Esophagus squamous epithelium (tissue), 5 donors: ENCODE measurements around the gene LRRC74A. TPM values are rescaled to one million over a fixed set of nuclear protein-coding genes. Genes with fewer than 3 reads are reported as not detected.
"Not testable (repeated sequence)": the region's sequence is repeated elsewhere in the genome, so short reads cannot be mapped to it uniquely, and the experiment has no call there.

Experiments used
- DNase-seq: peaks from one replicate; lab custom pipeline; 2025; lab: John Stamatoyannopoulos, UW
- H3K27ac ChIP-seq, 4 donors: fragments of 200-600 bp; sonication (generic); one replicate each; pipeline ENCODE4 v1.5.1; 2016 to 2019; ENCODE audit warnings: mild to moderate bottlenecking in 1 of 4
- H3K27me3 ChIP-seq, 4 donors: fragments of 200-600 bp; sonication (generic); 1 replicate in 3 of 4; 2 replicates in 1 of 4; pipeline versions ENCODE4 v1.5.1 to v1.6.0; 2017 to 2021; ENCODE audit warnings: antibody characterized with exemption in 1 of 4
- H3K36me3 ChIP-seq, 3 donors: fragments of 200-600 bp; sonication (generic); one replicate each; pipeline ENCODE4 v1.5.1; 2016 to 2019
- H3K4me1 ChIP-seq, 3 donors: fragments of 200-600 bp; sonication (generic); one replicate each; pipeline ENCODE4 v1.5.1; 2017 to 2019
- H3K4me3 ChIP-seq, 4 donors: fragments of 200-600 bp; sonication (generic); 1 replicate in 3 of 4; 2 replicates in 1 of 4; pipeline ENCODE4 v1.5.1; 2016 to 2019; ENCODE audit warnings: mild to moderate bottlenecking in 2 of 4, moderate library complexity in 1 of 4
- H3K9me3 ChIP-seq, 3 donors: fragments of 200-600 bp; sonication (generic); one replicate each; pipeline ENCODE4 v1.5.1; 2016 to 2019
- POLR2A ChIP-seq, 4 donors: fragments of 450-650 bp; IDR thresholded peaks; one replicate each; pipeline ENCODE4 v1.6.1; 2017; ENCODE audit warnings: antibody characterized with exemption in 4 of 4, mild to moderate bottlenecking in 4 of 4, moderate library complexity in 3 of 4
- WGBS, 2 donors: methylation state at CpG; one replicate each; pipeline ENCODE4 v1.1.5; 2018; 5-methylcytosine and 5-hydroxymethylcytosine counted together
- intact Hi-C: fragments of 100-400 bp; cut with DNase I; formaldehyde crosslinking; loops from one replicate; pipeline ENCODE4 v1.15.0; 2022
- total RNA-seq, 4 donors: library from RNA; depleted of rRNA; stranded (reverse); fragments of >200 nt; gene quantifications; one replicate each; pipeline ENCODE4 v1.1.0, GENCODE V29; 2016
- TF ChIP-seq, protein P1 (sequence below), 6 experiments: fragments of 450-650 bp in 4 of 6; fragments of 200-600 bp in 2 of 6; sonication (generic) in 2 of 6; IDR thresholded peaks; one replicate each; pipeline ENCODE4 v1.5.1; 2016 to 2019; ENCODE audit warnings: antibody characterized with exemption in 6 of 6, mild to moderate bottlenecking in 4 of 6, moderate library complexity in 4 of 6
- donor health status: DM: yes; HTN: yes; CAD: no.

LRRC74A gene
- total RNA-seq, 4 donors from 2014 or later: not detected

DNA sequence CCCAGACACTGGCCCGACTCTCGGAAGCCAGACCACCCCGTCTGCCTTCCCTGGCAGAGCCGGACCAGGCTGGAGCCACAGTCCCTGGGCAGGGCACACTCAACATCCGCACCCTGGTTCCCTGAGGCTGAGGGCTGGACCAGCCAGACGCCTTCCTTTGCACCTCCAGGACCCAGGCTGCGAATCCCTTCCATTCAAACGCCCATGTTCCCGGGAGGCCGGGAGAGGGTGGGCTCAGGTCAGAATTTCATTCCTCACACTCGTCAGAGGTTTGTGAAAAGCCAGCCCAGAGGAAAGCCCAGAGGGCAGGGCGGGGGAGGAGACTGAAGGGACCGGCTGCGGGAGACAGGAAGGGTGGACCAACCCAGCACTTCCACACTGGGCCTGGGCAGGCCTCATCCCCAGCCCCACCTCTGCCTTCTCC, 58.7 kb downstream of the LRRC74A start:
- DNase-seq: no peak
- peak overlapping the region; percentile 19 to 78 (median 52) for H3K27ac ChIP-seq
- intact Hi-C loops: no loop called here

DNA sequence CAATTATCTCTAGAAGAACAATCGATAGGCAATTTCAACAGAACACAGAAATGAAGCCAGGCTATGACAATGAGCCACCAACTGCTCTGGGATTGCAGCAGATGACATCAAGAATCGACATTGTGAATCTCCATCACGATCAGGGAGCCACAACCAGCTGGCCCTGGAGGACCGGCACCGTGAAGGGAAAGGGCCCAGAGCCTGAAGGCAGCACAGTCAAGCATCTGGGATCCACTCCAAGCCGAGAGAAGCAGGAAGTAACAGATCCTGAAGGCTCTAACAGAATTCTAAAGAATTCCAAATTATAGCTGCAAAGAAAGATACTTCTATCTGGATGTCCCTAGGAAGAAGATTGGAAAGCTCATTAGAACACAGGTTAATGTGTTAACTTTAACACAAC, 61.0 kb downstream of the LRRC74A start:
- Histone ChIP-seq H3K36me3 (no peaks in the 10 kb centered on the region), H3K9me3 (peaks cover 0 to 5% (median under 1%) of the 10 kb centered on the region in 3 donors), H3K4me1 (peaks cover 0 to 33% (median 0%) of the 10 kb centered on the region in 3 donors), H3K4me3 (no peak overlapping the region), H3K27ac (no peak overlapping the region), H3K27me3 (no peaks in the 10 kb centered on the region)
- 24 to 38% methylated on average over 6 of the region's 6 CpGs for WGBS, 2 donors
- TF ChIP-seq POLR2A (IDR thresholded peaks at IDR 0.05): no peak
- TF ChIP-seq, protein P1, sequence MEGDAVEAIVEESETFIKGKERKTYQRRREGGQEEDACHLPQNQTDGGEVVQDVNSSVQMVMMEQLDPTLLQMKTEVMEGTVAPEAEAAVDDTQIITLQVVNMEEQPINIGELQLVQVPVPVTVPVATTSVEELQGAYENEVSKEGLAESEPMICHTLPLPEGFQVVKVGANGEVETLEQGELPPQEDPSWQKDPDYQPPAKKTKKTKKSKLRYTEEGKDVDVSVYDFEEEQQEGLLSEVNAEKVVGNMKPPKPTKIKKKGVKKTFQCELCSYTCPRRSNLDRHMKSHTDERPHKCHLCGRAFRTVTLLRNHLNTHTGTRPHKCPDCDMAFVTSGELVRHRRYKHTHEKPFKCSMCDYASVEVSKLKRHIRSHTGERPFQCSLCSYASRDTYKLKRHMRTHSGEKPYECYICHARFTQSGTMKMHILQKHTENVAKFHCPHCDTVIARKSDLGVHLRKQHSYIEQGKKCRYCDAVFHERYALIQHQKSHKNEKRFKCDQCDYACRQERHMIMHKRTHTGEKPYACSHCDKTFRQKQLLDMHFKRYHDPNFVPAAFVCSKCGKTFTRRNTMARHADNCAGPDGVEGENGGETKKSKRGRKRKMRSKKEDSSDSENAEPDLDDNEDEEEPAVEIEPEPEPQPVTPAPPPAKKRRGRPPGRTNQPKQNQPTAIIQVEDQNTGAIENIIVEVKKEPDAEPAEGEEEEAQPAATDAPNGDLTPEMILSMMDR (IDR thresholded peaks at IDR 0.05): no peak
- DNase-seq: no peak
- intact Hi-C loops: no loop called here

More for the DNA sequence above, 58.7 kb downstream of the LRRC74A start:
- Histone ChIP-seq H3K9me3 (no peaks in the 10 kb centered on the region), H3K4me1 (peaks cover 0 to 33% (median 0%) of the 10 kb centered on the region in 3 donors), H3K4me3 (no peak overlapping the region), H3K36me3 (no peaks in the 10 kb centered on the region), H3K27me3 (no peaks in the 10 kb centered on the region)
- 52 to 85% methylated on average over 3 to 9 of the region's 14 CpGs for WGBS, 2 donors
- TF ChIP-seq POLR2A (IDR thresholded peaks at IDR 0.05): no peak
- TF ChIP-seq, protein P1 (IDR thresholded peaks at IDR 0.05): no peak

DNA sequence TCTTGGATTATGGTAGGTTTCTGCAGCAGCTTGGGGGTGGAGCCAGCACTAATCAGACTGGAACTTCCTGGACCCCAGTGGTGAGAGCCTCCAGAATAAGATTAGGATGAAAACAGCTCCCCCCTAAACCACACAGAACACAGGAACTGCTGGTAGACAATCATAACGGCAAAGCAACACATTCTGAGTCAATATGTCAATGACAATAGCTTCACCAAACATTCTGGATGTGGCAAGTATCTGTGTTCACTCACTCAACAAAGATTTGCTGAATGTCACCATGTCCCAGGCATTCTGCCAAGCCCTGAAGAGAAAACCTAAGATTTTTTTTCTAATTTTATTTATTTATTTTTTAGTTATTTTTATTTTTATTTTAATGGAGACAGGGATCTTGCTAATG, 65.2 kb downstream of the LRRC74A start:
- Histone ChIP-seq H3K4me1 (peaks cover 0 to 4% (median 0%) of the 10 kb centered on the region in 3 donors), H3K9me3 (peaks cover 0 to 8% (median 6%) of the 10 kb centered on the region in 3 donors), H3K27me3 (no peaks in the 10 kb centered on the region), H3K4me3 (no peak overlapping the region), H3K36me3 (no peaks in the 10 kb centered on the region), H3K27ac (no peak overlapping the region)
- TF ChIP-seq, protein P1 (IDR thresholded peaks at IDR 0.05): no peak
- TF ChIP-seq POLR2A (IDR thresholded peaks at IDR 0.05): no peak
- 57 to 73% methylated on average over 1 of the region's 1 CpG for WGBS, 2 donors
- DNase-seq: no peak
- intact Hi-C loops: no loop called here

DNA sequence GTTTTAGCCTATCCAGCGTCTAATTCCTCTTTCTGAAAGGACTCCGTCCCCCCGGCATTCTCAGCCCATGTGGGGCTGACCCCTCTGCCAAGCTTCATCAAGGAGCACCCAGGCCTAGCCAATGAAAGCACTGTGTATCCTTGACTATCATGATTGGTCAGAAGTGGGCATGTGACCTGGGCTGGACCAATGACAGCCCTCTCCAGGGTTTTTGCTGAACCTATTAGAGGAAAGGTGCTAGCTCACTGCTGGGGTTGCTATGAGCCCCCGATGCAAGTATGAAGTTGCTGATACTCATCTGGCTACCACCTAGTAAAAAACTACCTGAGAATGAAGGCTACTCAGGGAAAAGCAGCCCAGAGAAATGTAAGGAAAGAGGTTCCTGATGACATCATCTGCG, 68.1 kb downstream of the LRRC74A start:
- intact Hi-C loops: no loop called here
- WGBS, 2 donors: 93 to 95% methylated on average over 4 to 5 of the region's 5 CpGs
- Histone ChIP-seq H3K4me3 (no peak overlapping the region), H3K27ac (no peak overlapping the region), H3K9me3 (peaks cover 0 to 8% (median 6%) of the 10 kb centered on the region in 3 donors), H3K27me3 (no peaks in the 10 kb centered on the region), H3K4me1 (no peaks in the 10 kb centered on the region), H3K36me3 (no peaks in the 10 kb centered on the region)
- TF ChIP-seq, protein P1 (IDR thresholded peaks at IDR 0.05): no peak
- no peak for TF ChIP-seq POLR2A (IDR thresholded peaks at IDR 0.05)
- DNase-seq: no peak

DNA sequence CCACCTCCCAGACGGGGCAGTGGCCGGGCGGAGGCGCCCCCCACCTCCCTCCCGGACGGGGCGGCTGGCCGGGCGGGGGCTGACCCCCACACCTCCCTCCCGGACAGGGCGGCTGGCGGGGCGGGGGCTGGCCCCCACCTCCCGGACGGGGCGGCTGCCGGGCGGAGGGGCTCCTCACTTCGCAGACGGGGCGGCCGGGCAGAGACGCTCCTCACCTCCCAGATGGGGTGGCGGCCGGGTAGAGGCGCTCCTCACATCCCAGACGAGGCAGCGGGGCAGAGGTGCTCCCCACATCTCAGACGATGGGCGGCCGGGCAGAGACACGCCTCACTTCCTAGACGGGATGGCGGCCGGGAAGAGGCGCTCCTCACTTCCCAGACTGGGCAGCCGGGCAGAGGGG, 71.8 kb downstream of the LRRC74A start:
- no CpG with 5 or more reads among the region's 37 CpGs for WGBS, 2 donors
- DNase-seq, H3K27ac ChIP-seq, H3K36me3 ChIP-seq, intact Hi-C loops, H3K9me3 ChIP-seq, H3K4me3 ChIP-seq, H3K27me3 ChIP-seq: not testable (repeated sequence)
- H3K4me1 ChIP-seq: peaks cover 0 to 24% (median 9%) of the 10 kb centered on the region in 3 donors

DNA sequence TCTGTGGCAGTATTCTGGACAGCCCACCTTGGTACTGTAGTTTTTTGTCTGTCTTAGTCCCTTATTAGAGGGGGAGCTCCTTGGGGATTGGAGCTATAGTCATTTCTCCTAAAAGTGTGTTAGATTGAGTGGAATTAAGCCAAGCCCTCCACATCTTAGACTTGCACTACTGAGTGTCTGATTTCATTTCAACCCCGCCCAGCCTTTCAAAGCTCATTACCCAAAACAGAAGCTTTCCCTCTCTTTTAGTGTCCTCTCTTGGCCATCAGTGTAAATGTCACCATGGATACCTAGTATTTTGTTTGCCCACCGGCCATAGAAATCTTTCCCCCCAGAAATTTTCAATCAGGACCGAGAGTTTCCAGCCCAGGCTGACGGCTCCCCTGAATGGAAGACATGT, 74.5 kb downstream of the LRRC74A start:
- 63 to 87% methylated on average over 3 to 4 of the region's 4 CpGs for WGBS, 2 donors
- Histone ChIP-seq H3K27me3 (no peaks in the 10 kb centered on the region), H3K4me3 (no peak overlapping the region), H3K27ac (peak overlapping the region; percentile 17 to 87 (median 48)), H3K4me1 (peaks cover 16 to 51% (median 19%) of the 10 kb centered on the region in 3 donors), H3K9me3 (no peaks in the 10 kb centered on the region), H3K36me3 (no peaks in the 10 kb centered on the region)
- intact Hi-C loops: no loop called here
- no peak for DNase-seq
- no peak for TF ChIP-seq POLR2A (IDR thresholded peaks at IDR 0.05)
- TF ChIP-seq, protein P1 (IDR thresholded peaks at IDR 0.05): no peak
